Activated CD8-positive, alpha-beta memory T cell treated with anti-CD3 and anti-CD28 coated beads, Interleukin-2, amount 50 U/mL, for 4 hours (primary cell): ENCODE data around the gene NDUFB10.
"Not testable (repeated sequence)": the region's sequence is repeated elsewhere in the genome, so short reads cannot be mapped to it uniquely, and the experiment has no call there.

Source experiments
- DNase-seq: peaks from one replicate; pipeline ENCODE4 v3.0.0-alpha.2; 2020

Gene NDUFB10

DNA sequence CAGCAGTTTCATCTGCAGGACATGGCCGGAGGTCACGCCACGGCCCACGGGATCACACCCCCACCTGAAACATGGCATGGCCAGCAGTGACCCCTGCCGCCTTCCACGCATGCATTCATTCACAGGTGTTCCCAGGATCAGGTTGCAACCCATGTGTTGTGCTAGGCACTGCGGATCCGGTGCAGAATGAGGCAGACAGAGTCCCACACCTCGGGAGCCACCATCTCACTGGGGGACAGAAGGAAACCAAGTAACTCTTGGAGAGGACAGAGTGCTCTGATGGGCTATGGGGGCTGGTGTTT is 12.0 kb upstream of the NDUFB10 start:
- DNase-seq: no peak

DNA sequence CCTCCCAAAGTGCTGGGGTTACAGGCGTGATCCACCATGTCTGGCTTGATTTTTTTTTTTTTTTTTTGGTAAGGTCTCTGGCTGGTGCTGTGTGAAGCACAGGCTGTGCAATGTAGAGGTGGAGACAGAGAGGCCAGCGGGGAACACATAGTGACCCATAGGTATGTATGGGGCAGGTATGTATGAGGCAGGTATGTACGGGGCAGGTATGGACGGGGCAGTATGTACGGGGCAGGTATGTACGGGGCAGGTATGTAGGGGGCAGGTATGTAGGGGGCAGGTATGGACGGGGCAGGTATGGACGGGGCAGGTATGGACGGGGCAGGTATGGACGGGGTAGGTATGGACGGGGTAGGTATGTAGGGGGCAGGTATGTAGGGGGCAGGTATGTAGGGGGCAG is 9.8 kb upstream of the NDUFB10 start:
- DNase-seq: no peak

DNA sequence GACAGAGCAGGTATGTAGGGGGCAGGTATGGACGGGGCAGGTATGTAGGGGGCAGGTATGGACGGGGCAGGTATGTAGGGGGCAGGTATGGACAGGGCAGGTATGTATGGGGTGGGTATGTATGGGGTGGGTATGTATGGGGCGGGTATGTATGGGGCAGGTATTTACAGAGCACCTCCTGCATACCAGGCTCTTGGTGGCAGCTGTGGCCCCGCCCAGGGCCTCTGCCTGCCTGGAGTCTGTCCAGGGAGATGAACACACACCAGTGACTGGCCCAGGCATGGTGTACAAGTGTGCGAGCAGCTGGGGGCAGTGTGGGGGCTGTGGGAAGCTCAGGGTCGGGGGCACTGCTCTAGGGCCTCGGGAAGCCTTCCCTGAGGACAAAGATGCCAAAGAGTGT is 9.3 kb upstream of the NDUFB10 start:
- DNase-seq: no peak

DNA sequence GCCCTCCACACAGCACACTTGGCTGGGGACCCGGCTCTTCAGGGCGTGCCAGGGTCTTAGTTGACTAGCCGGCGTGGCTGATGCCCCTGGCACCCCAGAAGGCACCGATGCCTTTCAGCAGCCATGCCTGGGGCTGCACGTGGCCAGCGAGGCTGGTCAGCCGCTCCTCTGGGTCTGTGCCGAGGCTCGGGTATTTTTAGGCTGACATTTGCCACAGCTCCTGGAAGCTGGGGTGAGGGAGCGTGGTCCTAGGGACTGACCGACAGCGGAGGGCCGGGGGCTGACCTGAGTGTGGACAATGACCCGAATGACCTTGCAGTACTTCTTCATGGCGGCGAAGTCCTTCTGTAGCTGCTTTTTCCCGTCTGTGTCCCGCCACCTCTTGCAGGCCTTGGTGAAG is 8.8 kb upstream of the NDUFB10 start:
- DNase-seq: no peak

DNA sequence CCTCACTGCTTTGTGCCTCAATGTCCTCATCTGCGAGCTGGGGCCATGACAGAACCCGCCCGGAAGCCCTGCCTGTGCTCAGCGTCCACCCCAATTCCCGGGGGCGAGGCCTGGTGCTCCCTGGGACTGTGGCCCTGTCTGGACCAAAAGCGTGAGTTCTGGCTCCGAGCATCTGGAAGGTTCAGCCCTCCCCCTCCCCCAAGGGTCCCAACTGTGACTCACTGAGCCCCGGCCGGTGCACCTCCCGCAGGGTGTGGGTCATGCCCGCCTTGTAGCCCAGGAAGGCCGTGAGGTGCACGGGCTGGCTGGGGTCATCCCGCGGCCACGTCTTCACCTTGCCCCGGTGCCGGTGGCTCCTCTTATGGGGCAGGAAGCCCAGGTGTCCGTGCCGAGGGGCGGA is 5.6 kb upstream of the NDUFB10 start:
- DNase-seq: no peak

DNA sequence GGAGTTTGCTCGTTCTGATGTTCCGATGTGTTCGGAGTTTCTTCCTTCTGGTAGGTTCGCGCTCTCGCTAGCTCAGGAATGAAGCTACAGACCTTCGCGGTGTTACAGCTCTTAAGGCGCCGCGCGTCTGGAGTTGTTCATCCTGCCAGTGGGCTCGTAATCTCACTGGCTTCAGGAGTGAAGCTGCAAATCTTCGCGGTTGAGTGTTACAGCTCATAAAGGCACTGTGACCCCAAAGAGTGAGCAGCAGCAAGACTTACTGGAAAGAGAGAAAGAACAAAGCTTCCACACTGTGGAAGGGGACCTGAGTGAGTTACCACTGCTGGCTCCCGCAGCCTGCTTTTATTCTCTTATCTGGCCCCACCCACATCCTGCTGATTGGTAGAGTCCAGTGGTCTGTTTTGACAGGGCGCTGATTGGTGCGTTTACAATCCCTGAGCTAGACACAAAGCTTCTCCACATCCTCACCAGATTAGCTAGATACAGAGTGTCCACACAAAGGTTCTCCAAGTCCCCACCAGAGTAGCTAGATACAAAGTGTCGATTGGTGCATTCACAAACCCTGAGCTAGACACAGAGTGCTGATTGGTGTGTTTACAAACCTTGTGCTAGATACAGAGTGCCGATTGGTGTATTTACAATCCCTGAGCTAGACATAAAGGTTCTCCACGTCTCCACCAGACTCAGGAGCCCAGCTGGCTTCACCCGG is 1.8 kb upstream of the NDUFB10 start:
- not testable (repeated sequence) for DNase-seq

DNA sequence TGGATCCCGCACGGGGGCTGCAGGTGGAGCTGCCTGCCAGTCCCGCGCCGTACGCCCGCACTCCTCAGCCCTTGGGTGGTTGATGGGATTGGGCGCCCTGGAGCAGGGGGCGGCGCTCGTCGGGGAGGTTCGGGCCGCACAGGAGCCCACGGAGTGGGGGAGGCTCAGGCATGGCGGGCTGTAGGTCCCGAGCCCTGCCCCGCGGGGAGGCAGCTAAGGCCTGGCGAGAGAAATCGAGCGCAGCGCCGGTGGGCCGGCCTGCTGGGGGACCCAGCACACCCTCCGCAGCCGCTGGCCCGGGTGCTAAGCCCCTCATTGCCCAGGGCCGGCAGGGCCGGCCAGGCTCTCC is 1.2 kb upstream of the NDUFB10 start:
- not testable (repeated sequence) for DNase-seq

DNA sequence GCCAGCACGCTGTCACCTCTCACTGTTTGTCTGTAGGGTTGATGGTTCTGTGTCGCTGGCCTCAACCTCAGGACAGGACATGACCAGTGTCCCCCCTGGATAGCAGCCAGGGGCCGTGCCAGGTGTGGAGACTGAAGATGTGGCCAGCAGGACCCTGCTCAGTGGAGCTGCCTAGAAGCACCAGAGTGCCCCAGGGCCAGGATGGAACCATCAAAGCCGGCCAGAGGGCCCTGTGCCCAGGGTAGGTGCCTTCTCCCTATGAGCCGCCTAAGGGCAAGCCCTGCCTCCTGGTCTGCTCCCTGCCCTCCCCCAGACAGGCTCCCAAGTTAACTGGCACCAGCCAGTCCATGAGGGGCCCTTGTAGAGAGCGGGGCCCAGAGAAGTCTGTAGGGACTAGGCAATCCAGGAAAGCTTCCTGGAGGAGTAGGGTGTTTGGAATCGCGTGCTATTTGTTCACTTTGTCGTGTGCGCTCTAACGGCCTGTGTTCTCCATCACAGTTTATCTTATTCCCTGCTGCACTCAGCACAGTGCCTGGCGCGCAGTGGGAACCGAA is 546 bp upstream of the NDUFB10 start:
- DNase-seq: no peak

DNA sequence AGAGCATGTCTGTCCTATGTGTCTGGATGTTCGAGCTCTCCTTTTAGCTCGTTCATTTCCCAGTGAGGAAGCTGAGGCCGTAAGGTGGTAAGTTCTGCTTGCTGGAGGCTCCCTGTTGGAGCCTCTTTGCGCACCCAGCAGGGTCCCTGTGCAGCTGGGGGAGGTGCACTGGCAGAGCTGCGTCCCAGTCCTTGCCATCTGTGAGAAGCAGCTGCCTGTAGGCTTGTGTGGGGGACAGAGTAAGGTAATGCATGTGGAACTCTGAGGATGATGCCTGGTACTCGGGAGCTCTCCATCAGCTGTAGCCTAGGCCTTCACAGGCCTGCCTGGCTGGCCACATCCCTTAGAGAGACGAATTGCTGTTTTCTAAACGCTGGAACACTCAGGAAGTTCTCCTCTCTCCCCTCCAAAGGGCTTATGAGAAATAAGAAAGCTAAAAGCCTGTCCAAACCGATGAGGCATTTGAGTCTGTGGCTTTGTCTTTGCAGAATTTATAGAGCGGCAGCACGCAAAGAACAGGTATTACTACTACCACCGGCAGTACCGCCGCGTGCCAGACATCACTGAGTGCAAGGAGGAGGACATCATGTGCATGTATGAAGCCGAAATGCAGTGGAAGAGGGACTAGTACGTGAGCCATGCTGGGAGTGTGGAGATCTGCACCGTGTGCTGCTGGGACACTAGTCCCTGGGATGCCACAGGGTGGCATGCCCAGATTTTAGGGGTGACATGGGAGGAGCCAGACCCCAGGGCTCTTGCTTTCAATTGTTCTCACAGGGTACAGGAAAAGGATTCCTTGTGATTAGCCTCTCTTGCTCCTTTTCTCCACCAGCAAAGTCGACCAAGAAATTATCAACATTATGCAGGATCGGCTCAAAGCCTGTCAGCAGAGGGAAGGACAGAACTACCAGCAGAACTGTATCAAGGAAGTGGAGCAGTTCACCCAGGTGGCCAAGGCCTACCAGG is 1.6 kb downstream of the NDUFB10 start:
- DNase-seq: no peak

DNA sequence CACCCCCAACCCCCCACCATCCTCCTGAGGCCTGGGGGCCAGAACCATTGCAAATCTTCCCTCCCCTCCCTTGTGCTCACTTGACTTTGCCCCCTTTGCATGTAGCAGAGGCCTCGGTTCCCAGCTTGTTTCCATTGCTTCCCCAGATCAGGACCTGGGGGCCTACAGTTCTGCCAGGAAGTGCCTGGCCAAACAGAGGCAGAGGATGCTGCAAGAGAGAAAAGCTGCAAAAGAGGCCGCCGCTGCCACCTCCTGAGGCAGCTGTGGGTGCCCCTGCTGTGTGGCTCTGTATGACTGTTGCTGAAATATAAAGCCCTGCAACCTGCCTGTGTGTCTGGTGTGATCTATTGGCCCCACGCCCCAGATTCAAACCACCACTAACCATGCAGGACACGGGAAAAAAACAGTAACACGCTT is 2.3 kb downstream of the NDUFB10 start:
- no peak for DNase-seq

DNA sequence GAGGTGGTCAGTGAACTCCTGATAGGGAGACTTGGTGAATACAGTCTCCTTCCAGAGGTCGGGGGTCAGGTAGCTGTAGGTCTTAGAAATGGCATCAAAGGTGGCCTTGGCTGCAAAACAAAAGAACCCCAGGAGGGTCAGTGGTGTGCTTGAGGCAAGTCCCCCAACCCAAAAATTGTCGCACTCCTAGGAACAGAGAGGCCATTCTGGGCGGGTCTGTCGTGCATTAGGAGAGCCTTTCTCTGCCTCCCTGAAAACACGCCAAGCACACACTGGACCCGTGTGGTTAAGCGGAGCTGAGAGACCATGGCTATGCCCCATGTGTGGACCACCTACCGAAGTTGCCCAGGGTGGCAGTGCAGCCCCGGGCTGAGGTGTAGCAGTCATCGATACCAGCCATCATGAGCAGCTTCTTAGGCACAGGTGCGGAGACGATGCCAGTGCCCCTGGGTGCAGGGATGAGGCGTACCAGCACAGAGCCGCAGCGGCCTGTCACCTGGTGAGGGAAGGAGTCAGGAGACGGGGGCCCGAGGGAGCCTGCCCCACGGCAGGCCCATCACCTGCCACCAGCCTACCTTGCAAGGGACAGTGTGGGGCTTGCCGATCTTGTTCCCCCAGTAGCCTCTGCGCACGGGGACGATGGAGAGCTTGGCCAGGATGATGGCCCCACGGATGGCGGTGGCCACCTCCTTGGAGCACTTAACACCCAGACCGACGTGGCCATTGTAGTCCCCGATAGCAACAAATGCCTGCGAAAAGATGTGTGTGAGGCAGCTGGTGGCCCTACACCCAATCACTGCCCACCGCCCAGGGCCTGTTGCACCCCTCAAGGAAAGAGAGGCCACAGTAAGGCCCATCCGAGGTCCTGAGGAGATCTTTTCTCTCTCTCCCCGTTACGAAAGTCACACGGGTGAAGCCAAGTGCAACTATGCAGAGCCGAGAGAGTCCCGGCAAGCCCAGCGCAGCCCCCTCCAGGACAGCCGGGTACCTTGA is 3.1 kb downstream of the NDUFB10 start:
- DNase-seq: not testable (repeated sequence)

DNA sequence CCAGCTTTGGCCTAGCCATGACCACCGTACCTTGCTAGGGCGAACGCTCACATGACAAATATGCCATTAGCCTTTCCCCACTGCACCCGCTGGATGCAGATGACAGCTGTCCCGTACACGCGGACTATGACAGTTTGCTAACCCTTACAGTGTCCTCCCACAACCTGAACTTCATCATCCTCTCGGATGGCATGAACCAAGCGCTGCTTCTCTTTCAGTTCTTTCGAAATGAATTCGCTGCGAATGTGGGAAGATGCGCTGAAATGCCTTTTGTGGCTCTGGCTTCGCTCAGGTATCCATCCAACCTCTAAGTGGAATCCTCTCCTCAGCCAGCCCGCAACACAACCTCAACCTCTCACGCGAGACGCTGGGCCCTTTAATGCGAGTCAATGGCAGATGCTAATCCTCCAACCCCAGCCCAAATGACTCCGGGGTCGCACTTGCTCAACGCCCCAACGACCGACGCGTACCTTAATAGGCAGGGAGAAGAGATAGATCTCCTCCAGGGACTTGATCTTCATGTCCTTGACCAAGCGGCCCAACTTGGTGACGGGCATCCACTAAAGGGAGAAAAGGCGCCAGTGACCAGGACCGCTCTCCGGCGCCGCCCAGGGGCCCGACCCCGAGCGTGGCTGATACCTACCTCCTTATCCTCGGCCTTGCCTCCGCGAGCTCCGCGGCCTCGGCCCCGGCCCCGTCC is 4.6 kb downstream of the NDUFB10 start:
- DNase-seq: no peak

DNA sequence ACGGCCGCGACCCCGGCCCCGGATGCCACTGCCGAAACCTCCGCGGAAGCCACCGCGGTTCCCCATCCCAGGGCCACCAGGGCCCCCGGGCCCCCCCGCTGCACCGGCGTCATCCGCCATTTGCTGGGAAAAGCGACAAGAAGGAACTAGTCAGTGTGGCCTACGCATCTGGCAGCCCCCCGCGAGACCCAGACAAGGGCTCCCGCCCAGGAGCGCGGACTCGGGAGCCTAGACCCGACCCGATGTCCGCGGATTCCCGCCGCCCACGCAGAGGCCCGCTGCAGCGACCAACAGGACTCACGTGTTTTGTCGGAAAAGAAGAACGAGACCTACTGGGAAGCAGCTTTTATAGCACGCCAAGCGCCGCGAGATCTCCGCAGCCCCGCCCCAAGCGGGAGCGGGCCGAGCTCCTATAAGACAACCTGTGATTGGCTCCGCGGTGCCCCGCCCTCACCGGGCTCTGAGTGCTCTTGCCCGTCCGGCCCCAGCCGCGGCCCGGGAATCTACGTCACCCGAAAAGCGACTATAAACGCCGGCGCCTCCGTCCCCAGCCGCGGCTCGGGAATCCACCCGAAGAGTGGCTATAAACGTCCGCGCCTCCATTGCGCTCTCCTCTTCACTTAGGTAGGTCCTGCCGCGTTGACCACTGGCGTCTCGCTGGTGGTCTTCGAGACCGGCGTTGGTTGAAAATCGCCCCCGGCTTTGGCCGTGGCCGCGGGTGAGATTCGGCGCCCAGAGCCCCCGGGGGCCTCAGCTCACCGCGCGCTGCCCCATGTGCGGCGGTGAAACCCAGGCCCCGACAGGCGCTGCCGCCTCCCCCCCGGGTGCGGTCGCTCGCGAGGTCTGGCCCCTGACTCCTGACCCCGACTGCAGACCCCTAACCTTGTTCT is 5.4 kb downstream of the NDUFB10 start, which contains the start of gene RPS2:
Gene RPS2, minus strand, starts transcription at position 321 of the 890 bp plus-strand sequence. Its CDS starts 201 bp downstream, at position 120.
- DNase-seq: peak; percentile 99

DNA sequence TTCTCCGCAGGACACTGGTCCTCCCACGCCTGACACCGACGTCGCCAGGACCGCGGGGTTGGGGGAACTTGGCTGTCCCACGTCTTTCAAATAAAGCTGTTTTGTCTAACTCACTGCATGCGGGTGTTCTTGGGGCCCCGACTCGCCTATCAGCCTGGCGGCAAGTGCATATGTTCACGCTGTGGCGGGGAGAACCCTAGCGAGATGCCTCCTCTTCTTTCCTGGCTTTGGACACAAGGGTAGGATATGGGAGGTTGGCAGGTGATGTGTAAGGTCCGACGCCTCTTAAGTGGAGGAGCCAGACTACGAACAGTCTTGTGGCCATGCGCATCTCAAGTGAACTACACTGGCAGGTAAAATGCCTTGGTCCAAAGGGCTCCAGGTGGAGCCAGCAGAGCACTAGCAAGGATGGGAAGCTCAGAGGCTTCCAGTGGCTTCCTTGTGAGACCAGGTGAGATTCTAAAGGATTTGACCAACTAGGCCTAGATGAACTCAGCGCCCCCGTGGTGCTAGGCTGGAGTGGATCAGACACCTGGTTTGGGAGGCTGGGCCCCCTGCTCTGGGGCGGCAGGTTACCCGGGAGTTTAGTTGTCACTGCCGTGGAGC is 6.2 kb downstream of the NDUFB10 start:
- no peak for DNase-seq

DNA sequence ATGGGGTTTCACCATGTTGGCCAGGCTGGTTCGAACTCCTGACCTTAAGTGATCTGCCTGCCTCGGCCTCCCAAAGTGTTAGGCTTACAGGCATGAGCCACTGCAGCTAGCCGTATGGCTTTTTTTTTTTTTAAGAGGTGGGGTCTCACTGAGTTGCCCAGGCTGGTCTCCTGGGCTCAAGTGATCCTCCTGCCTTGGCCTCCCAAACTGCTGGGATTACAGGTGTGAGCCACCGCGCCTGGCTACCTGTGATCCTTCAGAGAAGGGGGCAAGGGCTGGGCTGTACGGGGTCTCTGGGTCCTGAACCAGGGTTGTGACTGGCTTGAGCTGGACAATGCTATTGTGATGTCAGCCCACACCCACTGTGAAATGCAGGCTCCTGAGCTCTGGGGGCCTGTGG is 7.1 kb downstream of the NDUFB10 start, which contains the start of gene RNF151:
Gene RNF151, plus strand, starts transcription at position 397 of the 400 bp plus-strand sequence. CDS start 26 bp downstream, outside the sequence.
- DNase-seq: no peak

DNA sequence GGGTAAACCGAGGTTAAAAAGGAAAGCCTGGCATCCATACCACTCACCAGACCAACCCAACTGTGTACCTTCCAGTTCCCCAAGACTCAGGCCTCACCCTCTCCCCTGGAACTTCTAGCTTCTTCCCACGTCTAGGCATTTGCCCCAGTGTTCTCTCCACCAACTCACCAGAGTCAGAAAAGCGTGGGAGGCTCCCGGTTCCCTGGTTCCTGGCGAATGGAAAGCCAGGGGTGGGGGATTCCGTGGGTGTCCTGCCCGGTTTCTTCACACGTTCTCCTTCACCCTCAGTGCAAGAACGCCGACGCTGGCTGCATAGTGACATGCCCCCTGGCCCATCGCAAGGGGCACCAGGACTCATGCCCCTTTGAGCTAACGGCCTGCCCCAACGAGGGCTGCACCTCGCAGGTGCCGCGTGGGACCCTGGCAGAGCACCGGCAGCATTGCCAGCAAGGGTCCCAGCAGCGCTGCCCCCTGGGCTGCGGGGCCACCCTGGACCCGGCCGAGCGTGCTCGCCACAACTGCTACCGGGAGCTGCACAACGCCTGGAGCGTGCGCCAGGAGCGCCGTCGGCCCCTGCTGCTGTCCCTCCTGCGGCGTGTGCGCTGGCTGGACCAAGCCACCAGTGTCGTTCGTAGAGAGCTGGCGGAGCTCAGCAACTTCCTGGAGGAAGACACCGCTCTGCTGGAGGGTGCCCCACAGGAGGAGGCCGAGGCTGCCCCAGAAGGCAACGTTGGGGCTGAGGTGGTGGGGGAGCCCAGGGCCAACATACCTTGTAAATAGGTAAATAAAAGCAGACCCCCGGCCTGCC is 9.0 kb downstream of the NDUFB10 start:
- no peak for DNase-seq

DNA sequence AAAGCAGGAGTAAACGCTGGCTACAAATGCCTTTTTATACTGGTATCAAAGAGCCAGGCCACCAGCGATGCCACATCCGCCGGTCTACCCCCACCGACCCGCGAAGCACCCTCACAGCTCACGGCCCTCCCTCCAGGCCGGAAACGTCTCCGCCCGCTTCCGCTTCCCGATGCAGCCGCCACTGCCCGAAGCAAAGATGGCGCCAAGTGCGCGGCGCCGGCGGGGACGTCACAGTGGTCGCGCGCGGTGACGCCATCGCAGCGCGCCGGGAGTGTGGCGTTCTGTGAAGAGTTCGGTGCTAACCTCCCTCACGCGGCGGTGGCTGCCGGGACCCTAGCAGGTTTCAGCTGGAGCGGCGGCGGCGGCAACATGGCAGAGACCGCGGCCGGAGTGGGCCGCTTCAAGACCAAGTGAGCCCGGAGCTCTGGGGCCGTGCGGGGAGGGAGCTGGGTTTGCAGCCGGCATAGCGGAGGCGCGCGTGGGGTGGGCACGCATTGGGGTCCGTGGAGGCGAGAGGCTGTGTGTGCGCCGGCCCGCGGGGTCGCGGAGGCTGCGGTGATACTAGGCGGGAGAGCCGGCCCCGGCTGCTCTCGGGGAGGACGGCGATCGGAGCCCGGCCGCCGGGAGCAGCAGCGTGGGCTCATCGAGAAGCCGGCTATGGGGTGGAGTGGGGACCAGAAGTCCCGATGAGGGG is 12.6 kb downstream of the NDUFB10 start, which contains the start of gene TBL3:
Gene TBL3, plus strand, starts transcription at position 258 of the 694 bp plus-strand sequence. Its CDS starts 112 bp downstream, at position 370.
- DNase-seq: peak; percentile 96

DNA sequence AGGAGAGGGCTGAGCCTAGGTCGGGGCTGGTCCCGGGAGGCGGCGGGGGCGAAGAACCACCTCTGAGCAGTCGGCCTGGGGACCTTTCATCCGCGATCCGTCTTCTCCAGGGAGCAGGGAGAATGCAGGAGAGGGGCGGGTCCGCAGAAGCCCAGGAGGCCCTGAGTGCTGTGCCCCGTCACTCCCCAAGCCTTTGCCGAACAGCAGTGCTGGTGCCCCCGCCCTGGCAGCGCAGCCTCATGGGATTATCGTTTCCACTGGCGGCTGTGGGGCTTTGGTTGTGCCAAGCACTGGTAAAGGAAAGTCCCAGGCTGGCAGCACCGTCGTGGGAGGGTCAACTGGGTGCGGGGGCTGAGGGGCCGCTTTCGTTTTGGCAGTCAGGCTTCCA is 13.1 kb downstream of the NDUFB10 start:
- no peak for DNase-seq
